Natural killer cell treated with Interleukin-12 subunit alpha and Interleukin-12 subunit beta and Interleukin-15 and Interleukin-18, amount 100 ng/mL, for 72 hours (primary cell): Measurements from ENCODE around the gene GDPD5. TPM values are rescaled to one million over a fixed set of nuclear protein-coding genes. Genes with fewer than 3 reads are reported as not detected.

Experiments used
- ATAC-seq, 2 donors: fragments of 150-1000 bp; cut with Tn5 transposase in 1 of 2; sonication (Bioruptor Pico), chemical (Tn5 transposase) in 1 of 2; 2 replicates each; pipeline ENCODE4 v1.10.0; 2021
- DNase-seq: peaks from one replicate; pipeline ENCODE4 v3.0.0; 2022; ENCODE audit warnings: low spot score
- H3K27ac Mint-ChIP-seq, 2 donors: 1 replicate in 1 of 2; 2 replicates in 1 of 2; pipeline ENCODE4 v1.8.0; 2022; ENCODE audit warnings: mixed read lengths in 2 of 2, mild to moderate bottlenecking in 1 of 2, moderate library complexity in 1 of 2
- H3K27me3 Mint-ChIP-seq, 2 donors: 1 replicate in 1 of 2; 2 replicates in 1 of 2; pipeline ENCODE4 v1.8.0; 2022; ENCODE audit warnings: mixed read lengths in 2 of 2
- H3K36me3 Mint-ChIP-seq: one replicate; pipeline ENCODE4 v1.8.0; 2022; ENCODE audit warnings: mixed read lengths
- H3K4me1 Mint-ChIP-seq, 2 donors: 1 replicate in 1 of 2; 2 replicates in 1 of 2; pipeline ENCODE4 v1.8.0; 2022; ENCODE audit warnings: low read depth in 2 of 2, mixed read lengths in 2 of 2, mild to moderate bottlenecking in 1 of 2
- H3K4me3 Mint-ChIP-seq: one replicate; pipeline ENCODE4 v1.8.0; 2022; ENCODE audit warnings: mixed read lengths
- H3K9me3 Mint-ChIP-seq: 2 replicates; pipeline ENCODE4 v1.8.0; 2022; ENCODE audit warnings: mixed read lengths
- total RNA-seq, 2 donors: library from RNA; stranded (reverse); gene quantifications; one replicate each; pipeline ENCODE4 v1.2.3, GENCODE V29; 2022

GDPD5 gene
- total RNA-seq, 2 donors from 2014 or later = 7.2 to 28.2 TPM

DNA sequence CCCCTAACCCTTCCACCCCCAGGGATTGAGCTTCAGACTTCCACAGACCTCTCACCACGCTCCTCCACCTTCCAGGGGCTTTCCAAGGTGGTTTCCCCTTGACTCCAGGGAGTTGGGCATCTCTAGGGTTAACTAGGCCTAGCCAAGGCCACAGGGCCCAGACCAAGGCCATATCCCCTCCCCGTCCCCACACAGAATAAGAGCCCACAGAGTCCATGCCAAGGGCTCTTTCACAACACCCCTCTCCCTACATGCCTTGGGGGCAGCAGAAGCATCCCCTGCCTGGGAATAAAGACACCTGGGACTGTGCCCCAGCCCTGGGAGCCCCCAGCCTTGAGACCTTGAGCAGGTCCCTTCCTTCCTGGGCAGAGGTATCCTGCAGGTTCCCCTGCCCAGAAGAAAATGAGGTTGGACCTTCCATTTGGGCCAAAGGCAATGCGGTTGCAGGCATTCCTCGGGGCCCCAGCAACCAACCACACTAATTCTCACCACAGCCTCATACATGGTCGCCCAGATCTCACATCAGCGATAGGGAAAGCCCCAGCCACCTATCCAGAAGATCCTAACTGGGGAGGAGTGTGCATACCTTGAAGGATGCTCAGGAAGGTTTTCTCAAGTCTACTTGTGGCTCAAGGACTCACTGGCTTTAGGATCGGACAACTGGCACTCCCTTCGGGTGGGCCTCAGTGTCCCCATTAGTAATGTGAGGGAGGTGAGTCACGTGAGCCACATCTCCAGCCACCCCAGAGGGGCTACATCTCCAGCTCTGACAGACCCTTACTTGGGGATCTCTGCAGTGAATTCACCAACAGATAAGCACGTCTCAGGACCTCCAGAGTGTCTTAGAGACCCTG, 1.7 kb downstream of the GDPD5 start:
- H3K9me3 Mint-ChIP-seq = no peaks in the 10 kb centered on the region
- H3K27ac Mint-ChIP-seq = peak overlapping the region in 1 of 2 donors; percentile 50
- peaks cover 19 to 26% of the 10 kb centered on the region in 2 donors for H3K4me1 Mint-ChIP-seq
- peaks cover under 1 to 14% of the 10 kb centered on the region in 2 donors for H3K27me3 Mint-ChIP-seq
- no peaks in the 10 kb centered on the region for H3K36me3 Mint-ChIP-seq
- DNase-seq (no peak), ATAC-seq (no peak)
- peak overlapping the region; percentile 69 for H3K4me3 Mint-ChIP-seq

DNA sequence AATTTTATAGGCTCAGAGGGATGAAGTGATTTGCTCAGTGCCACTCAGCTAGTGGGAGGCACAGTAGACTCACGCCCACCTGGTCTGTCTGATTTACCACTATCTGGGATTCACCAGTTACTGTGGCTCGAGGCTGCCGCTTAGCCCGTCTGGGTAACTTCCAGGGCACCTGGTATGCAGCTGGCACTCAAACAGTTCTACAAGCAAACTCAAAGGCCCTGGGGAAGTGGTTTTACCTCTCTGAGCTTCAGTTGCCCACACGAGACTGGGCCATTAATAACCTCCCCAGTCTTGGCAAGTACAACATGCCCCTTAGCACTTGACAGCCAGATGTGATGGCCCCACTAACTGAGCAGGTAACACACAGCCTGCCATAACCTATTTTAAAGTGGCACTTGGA, 2.6 kb downstream of the GDPD5 start:
- no peaks in the 10 kb centered on the region for H3K36me3 Mint-ChIP-seq
- ATAC-seq (no peak), DNase-seq (no peak)
- H3K27me3 Mint-ChIP-seq = peaks cover 0 to 9% of the 10 kb centered on the region in 2 donors
- H3K27ac Mint-ChIP-seq = peak overlapping the region in 1 of 2 donors; percentile 50
- H3K4me3 Mint-ChIP-seq = peak overlapping the region; percentile 16
- H3K4me1 Mint-ChIP-seq = peaks cover 19 to 26% of the 10 kb centered on the region in 2 donors
- H3K9me3 Mint-ChIP-seq = no peaks in the 10 kb centered on the region

DNA sequence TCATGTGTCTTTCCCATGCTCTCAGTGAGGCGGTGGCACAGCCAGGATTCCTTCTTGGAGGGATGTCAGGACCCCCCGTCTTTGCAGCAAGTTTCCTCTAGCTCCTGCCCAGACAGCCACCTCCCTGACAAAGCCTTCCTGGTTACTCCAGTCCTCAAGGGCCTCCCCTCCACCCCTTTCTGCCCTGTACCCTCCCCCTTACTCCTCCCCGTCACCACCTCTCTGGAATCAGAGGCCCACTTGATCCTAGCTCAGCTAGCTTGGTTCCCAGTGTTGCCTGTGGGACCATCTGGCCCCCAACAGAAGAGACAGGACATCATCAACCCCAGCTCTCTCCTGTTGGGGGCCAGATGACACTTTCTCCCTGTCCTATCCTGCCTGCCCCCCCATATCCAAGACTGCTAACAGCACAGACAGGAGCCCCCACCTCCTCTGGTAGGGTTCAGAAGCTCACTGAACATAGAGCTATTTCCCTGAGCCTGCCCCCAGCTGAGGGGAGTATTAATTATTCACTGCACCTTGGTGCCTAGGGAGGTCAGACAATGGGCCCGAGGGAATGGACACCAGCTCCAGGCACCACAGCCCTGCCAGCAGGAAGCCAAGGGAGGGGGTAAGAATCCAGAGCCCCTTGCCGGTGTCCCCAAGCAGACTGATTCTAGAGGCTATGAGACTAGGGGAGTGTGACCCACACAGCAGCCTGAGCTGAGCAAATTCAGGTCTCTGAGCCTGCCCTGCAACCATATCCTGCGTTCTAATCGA, 3.3 kb downstream of the GDPD5 start:
- ATAC-seq = no peak
- no peak for DNase-seq
- Mint-ChIP-seq H3K36me3 (no peaks in the 10 kb centered on the region), H3K27ac (no peak overlapping the region), H3K9me3 (no peaks in the 10 kb centered on the region), H3K27me3 (peaks cover 0 to 6% of the 10 kb centered on the region in 2 donors), H3K4me1 (peaks cover 23 to 30% of the 10 kb centered on the region in 2 donors), H3K4me3 (no peak overlapping the region)

DNA sequence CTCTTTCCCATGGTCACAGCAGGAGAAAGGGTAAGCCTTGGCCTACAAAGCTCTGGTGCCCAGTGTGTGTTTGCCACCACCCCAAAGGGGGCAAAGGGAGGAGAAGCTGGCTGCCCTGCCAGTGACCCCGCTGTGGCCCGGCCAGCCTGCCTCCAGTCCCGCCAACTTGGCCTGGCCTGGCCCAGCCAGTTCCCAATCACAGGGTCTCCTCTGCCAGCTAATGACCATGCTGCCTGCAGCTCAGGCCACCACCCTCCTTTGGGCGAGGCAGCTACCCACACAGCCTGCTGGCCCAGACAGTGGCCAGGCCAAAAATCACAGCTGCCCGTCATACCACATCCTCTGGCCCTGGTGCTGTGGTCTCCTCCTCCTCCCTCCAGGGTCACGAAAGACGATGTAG, 5.1 kb downstream of the GDPD5 start:
- no peaks in the 10 kb centered on the region for H3K9me3 Mint-ChIP-seq
- no peaks in the 10 kb centered on the region for H3K36me3 Mint-ChIP-seq
- ATAC-seq (no peak), DNase-seq (no peak)
- H3K4me1 Mint-ChIP-seq = peaks cover 40 to 42% of the 10 kb centered on the region in 2 donors
- no peak overlapping the region for H3K4me3 Mint-ChIP-seq
- peaks cover 0 to 6% of the 10 kb centered on the region in 2 donors for H3K27me3 Mint-ChIP-seq
- H3K27ac Mint-ChIP-seq = no peak overlapping the region

GRCh38 chr11:75518771-75519653, 6.7 kb downstream of the GDPD5 start:
- H3K4me3 Mint-ChIP-seq = no peak overlapping the region
- H3K36me3 Mint-ChIP-seq = no peaks in the 10 kb centered on the region
- H3K27me3 Mint-ChIP-seq = peaks cover 0 to 2% of the 10 kb centered on the region in 2 donors
- H3K27ac Mint-ChIP-seq = peak overlapping the region in 1 of 2 donors; percentile 58
- H3K4me1 Mint-ChIP-seq = peaks cover 36 to 38% of the 10 kb centered on the region in 2 donors
- no peaks in the 10 kb centered on the region for H3K9me3 Mint-ChIP-seq
- ATAC-seq (no peak), DNase-seq (no peak)

- Mint-ChIP-seq H3K4me3 (no peak overlapping the region), H3K27ac (no peak overlapping the region), H3K4me1 (peaks cover 28 to 31% of the 10 kb centered on the region in 2 donors), H3K36me3 (no peaks in the 10 kb centered on the region), H3K27me3 (no peaks in the 10 kb centered on the region), H3K9me3 (no peaks in the 10 kb centered on the region)
- ATAC-seq = no peak
- no peak for DNase-seq
Measured at GRCh38 chr11:75518204-75518549, 7.6 kb downstream of the GDPD5 start.

DNA sequence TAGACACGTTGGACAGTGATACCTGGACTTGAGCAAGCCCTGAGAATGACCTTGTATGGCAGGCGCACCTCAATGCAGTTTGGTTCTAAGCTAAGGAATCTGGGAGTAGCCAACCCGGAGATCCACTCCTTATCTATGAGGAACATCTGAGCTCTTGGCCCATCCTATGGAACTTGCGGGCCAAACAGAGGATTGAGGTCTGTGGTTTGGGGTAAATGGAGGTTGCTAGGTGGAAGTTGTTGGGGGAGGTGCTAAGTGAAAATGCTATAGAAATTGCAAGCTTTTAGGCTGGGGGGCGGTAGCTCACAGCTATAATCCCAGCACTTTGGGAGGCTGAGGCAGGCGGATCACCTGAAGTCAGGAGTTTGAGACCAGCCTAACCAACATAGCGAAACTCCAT, 8.9 kb downstream of the GDPD5 start:
- H3K36me3 Mint-ChIP-seq = no peaks in the 10 kb centered on the region
- H3K27ac Mint-ChIP-seq = peak overlapping the region; percentile 14 to 86
- DNase-seq (no peak), ATAC-seq (no peak)
- H3K9me3 Mint-ChIP-seq = no peaks in the 10 kb centered on the region
- peak overlapping the region; percentile 61 for H3K4me3 Mint-ChIP-seq
- peaks cover 28 to 31% of the 10 kb centered on the region in 2 donors for H3K4me1 Mint-ChIP-seq
- H3K27me3 Mint-ChIP-seq = no peaks in the 10 kb centered on the region

DNA sequence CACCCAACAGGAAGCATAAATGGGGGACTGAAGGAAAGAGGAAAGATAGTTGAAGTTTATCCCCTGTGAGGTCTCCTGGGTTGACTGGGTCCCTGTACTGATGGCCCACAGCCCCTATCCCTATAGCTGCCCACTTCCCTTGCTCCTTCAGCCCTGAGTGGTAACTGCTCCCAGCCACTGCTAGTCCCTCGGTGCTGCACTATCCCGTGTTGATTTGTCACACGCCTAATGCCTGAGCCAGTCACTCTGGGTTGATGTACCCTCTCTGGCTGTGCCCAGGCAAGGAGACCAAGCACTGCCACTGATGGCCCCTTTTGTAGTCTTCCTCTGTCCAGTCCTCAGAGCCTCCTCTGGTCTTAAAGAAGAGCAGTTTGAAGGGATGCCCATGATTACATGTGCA, 9.6 kb downstream of the GDPD5 start:
- Mint-ChIP-seq H3K27ac (peak overlapping the region; percentile 21 to 25), H3K4me1 (peaks cover 23 to 31% of the 10 kb centered on the region in 2 donors), H3K36me3 (no peaks in the 10 kb centered on the region), H3K9me3 (no peaks in the 10 kb centered on the region), H3K4me3 (peak overlapping the region; percentile 61), H3K27me3 (no peaks in the 10 kb centered on the region)
- DNase-seq (peak; percentile 26), ATAC-seq (no peak)

DNA sequence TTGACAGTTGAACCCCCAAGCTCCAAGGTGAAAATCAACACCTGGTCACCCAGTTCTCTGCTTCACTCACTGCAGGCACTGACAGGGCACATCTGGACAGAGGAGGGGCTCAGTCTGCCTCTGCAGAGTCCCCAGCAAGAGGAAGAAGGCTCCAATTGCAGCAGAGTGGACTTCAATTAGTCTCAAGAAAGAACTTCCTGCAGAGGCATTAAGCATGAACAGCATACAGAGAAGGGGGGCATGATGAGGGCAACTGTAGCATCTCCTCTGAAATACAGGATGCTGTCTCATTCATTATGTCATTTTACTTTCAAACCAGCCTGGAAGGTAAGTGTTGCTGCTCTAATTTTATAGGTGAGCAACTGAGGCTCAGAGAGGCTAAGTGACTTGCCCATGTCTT, 11.1 kb downstream of the GDPD5 start:
- Mint-ChIP-seq H3K36me3 (no peaks in the 10 kb centered on the region), H3K9me3 (no peaks in the 10 kb centered on the region), H3K4me3 (no peak overlapping the region), H3K27me3 (no peaks in the 10 kb centered on the region), H3K27ac (no peak overlapping the region), H3K4me1 (peaks cover 23 to 27% of the 10 kb centered on the region in 2 donors)
- ATAC-seq = no peak
- DNase-seq = no peak

DNA sequence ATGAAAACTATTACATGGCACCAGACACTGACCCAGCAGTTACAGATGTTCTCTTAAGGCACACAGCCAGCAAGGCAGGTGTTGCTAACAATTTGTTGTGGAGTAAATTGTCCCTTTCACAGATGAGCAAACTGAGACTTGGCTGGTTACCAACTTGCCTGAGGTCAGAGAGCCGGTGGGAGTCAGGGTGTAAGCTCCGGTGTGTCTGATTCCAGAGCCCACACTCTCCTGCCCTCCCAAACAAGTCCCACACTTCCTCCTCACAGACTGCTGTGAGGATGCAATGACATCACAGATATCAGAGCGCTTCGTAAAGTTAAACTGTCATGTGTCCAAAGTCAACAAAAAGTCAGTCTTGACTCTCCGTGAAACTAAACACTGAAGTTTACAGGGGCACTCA, 12.5 kb downstream of the GDPD5 start:
- Mint-ChIP-seq H3K4me3 (no peak overlapping the region), H3K9me3 (no peaks in the 10 kb centered on the region), H3K27ac (peak overlapping the region in 1 of 2 donors; percentile 58), H3K4me1 (peaks cover 25 to 28% of the 10 kb centered on the region in 2 donors), H3K27me3 (no peaks in the 10 kb centered on the region), H3K36me3 (no peaks in the 10 kb centered on the region)
- DNase-seq (no peak), ATAC-seq (no peak)

DNA sequence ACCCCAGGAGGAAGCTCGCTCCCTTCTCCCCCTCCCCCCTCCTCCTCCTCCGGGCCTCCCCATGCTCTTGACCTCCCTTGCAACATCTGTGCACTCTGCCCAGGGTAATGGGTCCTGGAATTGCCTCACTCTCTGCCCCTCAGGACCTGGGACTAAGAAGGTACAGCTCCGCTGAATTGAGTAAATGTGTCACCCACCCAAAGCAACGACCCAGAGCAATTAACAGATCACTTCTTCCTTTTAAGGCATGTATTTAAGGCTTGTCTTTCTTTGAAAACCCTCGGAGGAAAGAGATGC, 15.1 kb downstream of the GDPD5 start:
- DNase-seq (no peak), ATAC-seq (no peak)
- Mint-ChIP-seq H3K4me1 (peaks cover 10 to 16% of the 10 kb centered on the region in 2 donors), H3K27ac (no peak overlapping the region), H3K4me3 (no peak overlapping the region), H3K27me3 (no peaks in the 10 kb centered on the region), H3K9me3 (no peaks in the 10 kb centered on the region), H3K36me3 (no peaks in the 10 kb centered on the region)

DNA sequence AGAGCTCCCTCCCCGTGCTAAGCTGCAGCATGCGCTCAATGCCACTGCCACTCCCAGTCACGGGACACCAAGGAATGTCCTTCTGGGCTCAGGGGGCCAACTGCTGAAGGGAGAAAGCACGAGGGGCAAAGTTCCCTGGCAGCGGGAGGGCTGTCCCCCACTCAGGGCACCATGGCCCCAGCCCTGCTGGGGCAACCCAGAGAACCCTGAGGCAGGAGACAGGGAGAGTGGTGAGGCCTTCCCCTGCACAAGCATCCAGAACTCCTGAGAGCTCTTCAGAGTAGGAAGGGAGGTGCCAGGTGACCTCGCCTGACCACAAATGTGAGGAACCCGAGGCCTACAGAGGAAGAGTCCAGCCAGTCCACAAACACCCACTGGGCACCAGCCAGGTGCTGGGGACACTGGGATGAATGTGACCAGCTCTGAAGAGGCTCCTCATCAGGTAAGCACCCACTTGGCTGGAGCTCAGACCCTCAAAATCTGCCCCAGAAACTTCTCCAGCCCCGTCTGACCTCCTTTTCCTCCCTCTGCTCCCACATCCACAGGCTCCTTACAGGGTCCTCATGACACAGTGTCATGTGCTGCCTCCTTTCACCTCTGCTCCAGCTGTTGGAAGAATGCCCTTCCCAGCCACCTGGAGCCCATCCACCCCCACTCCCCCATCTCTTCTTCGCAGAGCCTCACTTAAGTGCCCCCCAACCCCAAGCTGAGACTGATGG, 15.6 kb downstream of the GDPD5 start:
- H3K4me3 Mint-ChIP-seq = no peak overlapping the region
- no peak overlapping the region for H3K27ac Mint-ChIP-seq
- no peaks in the 10 kb centered on the region for H3K36me3 Mint-ChIP-seq
- no peaks in the 10 kb centered on the region for H3K9me3 Mint-ChIP-seq
- ATAC-seq (no peak), DNase-seq (no peak)
- peaks cover 8 to 13% of the 10 kb centered on the region in 2 donors for H3K4me1 Mint-ChIP-seq
- no peaks in the 10 kb centered on the region for H3K27me3 Mint-ChIP-seq
